CD4-positive, alpha-beta T cell treated with Interleukin-1 beta for 1 hour (primary cell): ENCODE measurements around the gene SP3.

Experiments used
- DNase-seq, 2 donors: peaks; one replicate each; pipeline ENCODE4 v3.0.0-alpha.2; 2020 to 2022

SP3 gene

GRCh38 chr2:173884025-173884802, 81.0 kb downstream of the SP3 start:
- peak; percentile 35 to 37 for DNase-seq

GRCh38 chr2:173881886-173882285, 83.3 kb downstream of the SP3 start:
- DNase-seq: no peak

- DNase-seq: no peak
These were observed 83.7 kb downstream of the SP3 start for GRCh38 chr2:173881461-173881860.

GRCh38 chr2:173880561-173880960, 84.6 kb downstream of the SP3 start:
- no peak for DNase-seq

GRCh38 chr2:173876833-173877413, 88.2 kb downstream of the SP3 start:
- no peak for DNase-seq

GRCh38 chr2:173874894-173875237, 90.3 kb downstream of the SP3 start:
- peak in 1 of 2 donors; percentile 42 for DNase-seq

GRCh38 chr2:173874003-173874893, 90.9 kb downstream of the SP3 start:
- no peak for DNase-seq

GRCh38 chr2:173872714-173873113, 92.5 kb downstream of the SP3 start:
- DNase-seq: no peak

GRCh38 chr2:173869244-173870229, 95.6 kb downstream of the SP3 start:
- no peak for DNase-seq

- DNase-seq: no peak
These were observed 96.8 kb downstream of the SP3 start for GRCh38 chr2:173868406-173868805.

GRCh38 chr2:173866874-173867618, 98.1 kb downstream of the SP3 start:
- no peak for DNase-seq

- DNase-seq: no peak
These were observed 99.0 kb downstream of the SP3 start for GRCh38 chr2:173865971-173866873.

- no peak for DNase-seq
These were observed 102.5 kb downstream of the SP3 start for GRCh38 chr2:173862612-173863217.

- no peak for DNase-seq
These were observed 104.6 kb downstream of the SP3 start for GRCh38 chr2:173860566-173860965.

GRCh38 chr2:173860082-173860481, 105.1 kb downstream of the SP3 start:
- no peak for DNase-seq

GRCh38 chr2:173858291-173858731, 106.9 kb downstream of the SP3 start:
- no peak for DNase-seq
